Stimulated activated CD4-positive, alpha-beta T cell treated with anti-CD3 and anti-CD28 coated beads, Interleukin-2, amount 100 ng/mL, for 48 hours (primary cell): ENCODE results near the gene SLC25A13.

ENCODE experiments used
- DNase-seq, 2 donors: peaks; one replicate each; pipeline ENCODE4 v3.0.0-alpha.2; 2020

Gene SLC25A13

GRCh38 chr7:96238976-96239766 lies 82.7 kb downstream of the SLC25A13 start:
- DNase-seq: no peak

GRCh38 chr7:96238474-96238873 lies 83.4 kb downstream of the SLC25A13 start:
- DNase-seq: no peak

- no peak for DNase-seq
These were observed 84.9 kb downstream of the SLC25A13 start for GRCh38 chr7:96237040-96237439.

- DNase-seq: no peak
These were observed 85.5 kb downstream of the SLC25A13 start for GRCh38 chr7:96236198-96237039.

- DNase-seq: no peak
These were observed 86.6 kb downstream of the SLC25A13 start for GRCh38 chr7:96235281-96235680.

GRCh38 chr7:96233528-96234154 lies 88.3 kb downstream of the SLC25A13 start:
- DNase-seq: no peak

- no peak for DNase-seq
These were observed 88.8 kb downstream of the SLC25A13 start for GRCh38 chr7:96233084-96233483.

GRCh38 chr7:96228760-96229159 lies 93.1 kb downstream of the SLC25A13 start:
- no peak for DNase-seq

GRCh38 chr7:96225251-96225650 lies 96.6 kb downstream of the SLC25A13 start:
- DNase-seq: no peak

- DNase-seq: no peak
These were observed 97.2 kb downstream of the SLC25A13 start for GRCh38 chr7:96224685-96225084.

- DNase-seq: no peak
These were observed 97.8 kb downstream of the SLC25A13 start for GRCh38 chr7:96224073-96224472.

- no peak for DNase-seq
These were observed 100.0 kb downstream of the SLC25A13 start for GRCh38 chr7:96221888-96222287.

GRCh38 chr7:96219378-96220130 lies 102.3 kb downstream of the SLC25A13 start:
- DNase-seq: no peak

- DNase-seq: no peak
These were observed 103.1 kb downstream of the SLC25A13 start for GRCh38 chr7:96218664-96219243.

- no peak for DNase-seq
These were observed 104.8 kb downstream of the SLC25A13 start for GRCh38 chr7:96217147-96217546.

- DNase-seq: no peak
These were observed 105.5 kb downstream of the SLC25A13 start for GRCh38 chr7:96216373-96216772.

- no peak for DNase-seq
These were observed 109.4 kb downstream of the SLC25A13 start for GRCh38 chr7:96212474-96212873.

- no peak for DNase-seq
These were observed 109.9 kb downstream of the SLC25A13 start for GRCh38 chr7:96211954-96212353.

- DNase-seq: no peak
These were observed 116.2 kb downstream of the SLC25A13 start for GRCh38 chr7:96205665-96206064.

GRCh38 chr7:96204601-96205000 lies 117.3 kb downstream of the SLC25A13 start:
- DNase-seq: no peak

- no peak for DNase-seq
These were observed 118.1 kb downstream of the SLC25A13 start for GRCh38 chr7:96203786-96204185.

- DNase-seq: no peak
These were observed 119.8 kb downstream of the SLC25A13 start for GRCh38 chr7:96202102-96202501.
